ENCODE measurements around the gene TMEM100. TPM values are rescaled to one million over a fixed set of nuclear protein-coding genes. Genes with fewer than 3 reads are reported as not detected.

TMEM100 gene, protein sequence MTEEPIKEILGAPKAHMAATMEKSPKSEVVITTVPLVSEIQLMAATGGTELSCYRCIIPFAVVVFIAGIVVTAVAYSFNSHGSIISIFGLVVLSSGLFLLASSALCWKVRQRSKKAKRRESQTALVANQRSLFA
- total RNA-seq (2014; rRNA removed; shearing (Covaris generic)) = 0.31 and 1.3 TPM in 2 replicates

DNA sequence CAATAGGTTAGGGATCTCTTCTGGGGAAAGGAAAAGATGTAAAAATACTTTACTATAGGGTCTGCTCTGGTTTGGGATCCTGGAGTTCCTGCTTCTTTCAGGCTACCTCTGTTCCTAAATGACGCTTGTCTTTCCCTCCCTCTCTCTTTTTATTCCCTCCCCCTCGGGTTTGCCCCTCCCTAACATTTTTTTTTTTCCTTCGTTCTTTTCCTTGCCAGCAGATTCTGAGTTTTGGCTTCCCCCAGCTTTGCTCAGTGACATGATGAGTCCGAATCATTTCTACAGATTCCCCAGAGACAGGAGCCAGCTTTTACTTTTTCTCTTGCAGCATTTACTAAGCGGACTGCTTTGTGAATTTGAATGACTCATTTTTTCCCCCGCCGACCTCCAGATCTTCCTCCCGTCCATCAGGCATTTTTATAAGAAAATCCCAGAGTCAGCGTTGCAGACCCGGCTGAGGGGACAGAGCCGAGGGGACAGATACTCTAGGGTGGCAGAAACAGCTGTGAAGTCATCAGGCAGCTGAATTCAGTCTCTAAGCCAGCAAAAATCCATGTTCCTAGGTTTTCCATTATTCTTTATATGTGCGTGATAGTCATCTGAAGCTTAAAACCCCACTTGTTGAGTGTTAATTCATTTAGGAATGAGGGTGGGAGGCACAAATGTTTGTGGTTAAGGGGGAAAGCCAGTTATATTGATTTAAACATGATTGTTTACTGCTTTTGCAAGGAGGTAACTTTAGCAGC, at the start of gene TMEM100:
Gene TMEM100, minus strand, starts transcription at position 123 of the 746 bp plus-strand sequence. CDS start 1,794 bp downstream, outside the sequence.
- Histone ChIP-seq H3K36me3 (replicated peaks; ENCODE audit: control insufficient read depth, insufficient read depth, low read length) (no peaks in the 10 kb centered on the region), H3K4me3 (ENCODE audit: insufficient read depth, low read depth, low read length) (peak within 1 kb of the TSS; percentile 16), H3K27me3 (ENCODE audit: control insufficient read depth, insufficient read depth, low read length) (no peaks in the 10 kb centered on the region)
- DNase-seq = no peak

DNA sequence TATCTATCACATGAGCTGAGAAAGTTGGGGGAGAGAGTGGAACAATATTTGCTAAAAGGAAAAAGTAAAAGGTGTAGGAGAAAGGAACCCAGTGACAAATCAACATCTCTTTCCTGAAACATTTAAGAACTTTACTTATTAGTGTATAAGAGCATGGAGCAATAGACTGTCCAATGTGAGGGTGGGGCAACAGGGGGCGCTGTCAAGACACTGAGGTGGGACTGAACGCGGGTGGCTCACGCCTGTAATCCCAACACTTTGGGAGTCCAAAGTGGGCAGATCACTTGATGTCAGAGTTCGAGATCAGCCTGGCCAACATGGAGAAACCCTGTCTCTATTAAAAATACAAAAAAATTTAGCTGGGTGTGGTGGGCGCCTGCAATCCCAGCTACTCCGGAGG, 49.4 kb upstream of the TMEM100 start:
- Histone ChIP-seq H3K36me3 (replicated peaks; ENCODE audit: control insufficient read depth, insufficient read depth, low read length) (no peaks in the 10 kb centered on the region; the same call in 1 of the 2 replicates), H3K27me3 (ENCODE audit: control insufficient read depth, insufficient read depth, low read length) (no peaks in the 10 kb centered on the region), H3K4me3 (ENCODE audit: insufficient read depth, low read depth, low read length) (no peak overlapping the region)
- DNase-seq = no peak

DNA sequence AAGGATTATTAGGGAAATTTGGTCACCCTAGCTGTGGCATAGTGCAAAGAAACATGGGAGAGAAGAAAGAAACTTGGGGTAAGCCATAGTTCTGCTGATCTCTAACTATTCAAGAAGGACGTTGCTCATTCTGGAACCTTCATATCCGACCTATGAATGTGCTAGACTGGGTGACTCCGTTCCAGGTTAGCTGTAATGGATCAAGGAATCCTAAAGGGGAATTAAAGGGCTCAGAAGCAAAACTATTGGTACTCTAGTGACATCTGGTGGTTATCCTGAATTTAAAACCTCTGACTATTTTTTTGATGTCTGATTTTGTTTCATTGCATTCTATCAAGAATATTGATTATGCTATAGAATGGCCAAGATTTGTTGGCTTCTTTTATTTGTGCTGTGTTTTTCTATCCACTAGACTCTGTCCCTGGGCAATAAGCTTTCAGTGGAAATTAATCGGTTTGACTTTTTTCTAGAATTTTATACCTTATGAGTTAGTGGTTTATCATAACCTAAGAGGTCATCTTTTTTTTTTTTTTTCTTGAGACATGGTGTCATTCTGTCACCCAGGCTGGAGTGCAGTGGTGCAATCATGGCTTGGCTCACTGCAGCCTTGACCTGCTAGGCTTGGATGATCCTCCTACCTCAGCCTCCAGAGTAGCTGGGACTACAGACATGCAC, 47.7 kb upstream of the TMEM100 start:
- DNase-seq = peak; percentile 51
- Histone ChIP-seq H3K36me3 (replicated peaks; ENCODE audit: control insufficient read depth, insufficient read depth, low read length) (no peaks in the 10 kb centered on the region), H3K4me3 (ENCODE audit: insufficient read depth, low read depth, low read length) (no peak overlapping the region)

DNA sequence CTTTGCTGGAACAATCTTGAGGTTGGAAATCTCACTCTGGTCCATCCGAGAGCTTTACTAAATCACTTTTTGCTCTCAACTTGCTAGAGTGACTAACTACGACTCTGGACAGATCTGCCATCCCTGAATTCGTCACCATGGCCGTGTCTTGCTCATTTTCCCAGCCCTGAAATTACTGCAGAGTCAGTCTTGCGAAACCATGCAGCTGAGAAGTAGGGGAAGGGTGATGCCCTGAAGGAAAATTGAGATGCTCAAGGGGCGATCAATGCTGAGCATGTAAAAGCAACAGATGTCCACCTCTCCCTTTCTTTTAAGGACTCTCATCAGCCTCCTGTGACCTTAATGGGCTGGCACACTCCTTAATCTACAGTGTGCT, 46.9 kb upstream of the TMEM100 start:
- Histone ChIP-seq H3K4me3 (ENCODE audit: insufficient read depth, low read depth, low read length) (no peak overlapping the region), H3K36me3 (replicated peaks; ENCODE audit: control insufficient read depth, insufficient read depth, low read length) (no peaks in the 10 kb centered on the region), H3K27me3 (ENCODE audit: control insufficient read depth, insufficient read depth, low read length) (no peaks in the 10 kb centered on the region)
- no peak for DNase-seq

More for the DNA sequence above, 47.7 kb upstream of the TMEM100 start:
- H3K27me3 ChIP-seq (ENCODE audit: control insufficient read depth, insufficient read depth, low read length) = no peaks in the 10 kb centered on the region

DNA sequence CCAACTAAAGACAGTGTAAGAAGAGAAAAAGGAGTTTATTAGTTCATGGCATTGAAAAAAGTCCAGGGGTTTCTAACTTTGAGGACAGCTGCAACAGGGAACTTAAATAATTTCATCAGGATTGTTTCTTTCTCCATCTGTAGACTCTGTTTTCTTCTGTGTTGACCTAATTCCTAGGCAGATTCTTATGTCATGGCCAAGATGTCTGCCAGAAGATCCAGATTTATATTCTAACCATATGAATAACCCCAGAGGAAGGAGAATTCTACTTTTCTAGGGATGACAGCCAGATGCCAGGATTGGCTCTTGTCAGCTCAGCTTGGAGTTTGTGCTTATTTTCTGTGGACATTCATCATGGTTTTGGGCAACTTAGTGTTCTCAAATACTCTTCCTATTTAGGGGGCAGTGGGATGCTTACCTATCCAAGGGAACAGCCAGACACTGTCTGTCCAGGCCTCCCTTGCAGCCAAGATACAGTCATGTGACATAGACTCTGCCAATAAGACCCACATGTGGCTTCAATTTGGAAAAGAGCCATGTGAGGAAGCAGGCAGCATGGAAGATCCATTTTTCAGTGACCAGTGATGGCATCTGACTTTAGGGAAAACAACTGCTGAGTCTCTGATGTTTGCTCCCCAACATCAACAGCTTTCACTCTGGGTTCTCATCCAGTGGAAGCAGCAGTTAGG, 46.4 kb upstream of the TMEM100 start:
- Histone ChIP-seq H3K27me3 (ENCODE audit: control insufficient read depth, insufficient read depth, low read length) (no peaks in the 10 kb centered on the region), H3K4me3 (ENCODE audit: insufficient read depth, low read depth, low read length) (no peak overlapping the region), H3K36me3 (replicated peaks; ENCODE audit: control insufficient read depth, insufficient read depth, low read length) (no peaks in the 10 kb centered on the region)
- DNase-seq = no peak

DNA sequence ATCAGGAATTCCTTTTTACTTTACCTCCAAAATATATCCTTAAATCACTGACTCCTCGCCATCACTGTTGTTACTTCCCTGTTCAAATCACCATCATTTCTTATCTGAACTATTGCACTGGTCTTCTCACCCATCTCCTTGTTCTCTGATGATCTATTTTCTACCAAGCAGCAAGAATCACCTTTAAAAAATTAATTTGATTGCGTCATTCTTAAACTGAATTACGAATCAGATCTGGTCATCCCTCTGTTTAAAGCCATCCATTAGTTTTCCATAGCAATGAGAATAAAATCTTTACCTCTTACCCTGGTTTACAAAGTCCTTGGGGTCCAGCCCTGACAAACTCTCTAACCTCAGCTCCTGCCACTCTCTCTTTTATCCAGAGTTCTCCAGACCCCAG, 42.8 kb upstream of the TMEM100 start:
- no peak overlapping the region for H3K4me3 ChIP-seq (ENCODE audit: insufficient read depth, low read depth, low read length)
- H3K36me3 ChIP-seq (replicated peaks; ENCODE audit: control insufficient read depth, insufficient read depth, low read length) = no peaks in the 10 kb centered on the region
- DNase-seq = no peak
- no peaks in the 10 kb centered on the region for H3K27me3 ChIP-seq (ENCODE audit: control insufficient read depth, insufficient read depth, low read length)

DNA sequence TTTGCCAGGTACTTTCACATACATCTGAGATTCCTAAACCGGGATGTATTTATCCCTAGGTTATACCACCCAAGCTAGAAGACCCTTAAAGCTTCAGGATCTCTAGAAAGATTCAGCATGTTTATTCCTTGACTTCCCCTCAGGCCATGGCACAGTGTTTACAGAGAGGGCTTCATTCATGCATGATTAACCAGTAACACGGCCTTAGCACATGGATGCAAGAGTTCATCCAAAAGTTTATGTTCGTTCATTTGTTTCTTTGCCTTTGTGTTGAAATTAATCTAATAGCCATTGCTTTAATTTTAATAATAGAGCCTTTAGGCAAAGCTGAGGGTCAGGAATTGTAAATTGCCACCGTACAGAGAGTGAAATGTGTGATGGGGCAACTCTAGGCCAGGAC, 41.9 kb upstream of the TMEM100 start:
- Histone ChIP-seq H3K27me3 (ENCODE audit: control insufficient read depth, insufficient read depth, low read length) (no peaks in the 10 kb centered on the region), H3K36me3 (replicated peaks; ENCODE audit: control insufficient read depth, insufficient read depth, low read length) (no peaks in the 10 kb centered on the region)
- no peak for DNase-seq

DNA sequence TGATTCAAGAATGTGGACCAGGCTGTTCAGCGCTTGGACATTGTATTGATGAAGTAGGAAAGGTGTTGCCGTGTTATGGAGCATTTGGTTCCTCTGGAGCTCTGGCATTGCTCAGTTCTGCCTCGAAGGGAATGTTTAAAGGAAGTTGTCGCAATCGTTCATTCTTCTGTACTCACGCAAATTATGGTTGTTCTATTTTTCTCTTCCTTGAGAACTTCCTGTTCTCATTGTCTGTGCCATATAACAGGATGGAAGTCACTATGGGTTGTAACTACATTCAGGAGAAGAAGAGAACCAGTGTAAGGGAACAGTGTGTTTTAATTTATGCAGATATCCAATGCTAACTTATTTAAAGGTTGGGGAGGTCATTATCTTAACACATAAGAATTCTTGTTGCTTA, 41.2 kb upstream of the TMEM100 start:
- Histone ChIP-seq H3K36me3 (replicated peaks; ENCODE audit: control insufficient read depth, insufficient read depth, low read length) (no peaks in the 10 kb centered on the region), H3K27me3 (ENCODE audit: control insufficient read depth, insufficient read depth, low read length) (no peaks in the 10 kb centered on the region)
- no peak for DNase-seq

More for the DNA sequence above, 41.9 kb upstream of the TMEM100 start:
- H3K4me3 ChIP-seq (ENCODE audit: insufficient read depth, low read depth, low read length) = no peak overlapping the region

DNA sequence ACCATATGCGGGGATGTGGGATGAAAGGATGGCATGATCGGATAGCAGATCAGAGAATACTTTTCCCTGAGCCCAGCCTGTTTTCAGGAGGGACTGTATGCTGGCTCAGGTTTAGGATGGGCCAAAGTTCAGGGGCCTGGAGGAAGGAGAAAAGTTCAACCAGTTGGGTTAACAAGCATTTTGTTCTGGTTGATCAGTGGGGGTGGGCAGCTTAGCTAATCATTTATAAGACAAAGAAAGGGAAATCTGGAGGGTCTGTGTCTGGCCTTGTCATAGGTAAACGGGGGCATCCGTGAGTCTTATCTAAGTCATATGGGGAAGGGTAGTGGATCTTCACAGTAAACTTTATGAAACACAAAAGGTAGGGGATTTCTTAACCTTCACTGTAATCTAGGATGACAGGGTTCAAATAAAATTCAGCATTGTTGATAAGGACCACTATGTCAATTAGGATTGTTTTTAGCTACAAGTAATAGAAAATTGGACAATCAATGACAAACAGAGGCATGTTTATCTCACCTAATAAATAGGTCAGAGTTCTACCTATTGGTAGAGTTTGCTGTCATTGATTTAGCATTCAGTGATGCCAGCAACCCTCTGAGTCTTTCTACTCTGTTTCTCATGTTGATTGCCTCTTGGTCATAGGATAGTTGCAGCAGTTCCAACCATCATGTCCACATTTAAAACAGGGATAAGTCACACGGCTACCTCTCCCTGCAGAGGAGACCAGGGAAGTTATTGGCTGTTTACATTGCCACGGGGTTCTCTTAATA, 39.6 kb upstream of the TMEM100 start:
- H3K4me3 ChIP-seq (ENCODE audit: insufficient read depth, low read depth, low read length) = no peak overlapping the region
- no peaks in the 10 kb centered on the region for H3K27me3 ChIP-seq (ENCODE audit: control insufficient read depth, insufficient read depth, low read length)
- no peak for DNase-seq
- no peaks in the 10 kb centered on the region for H3K36me3 ChIP-seq (replicated peaks; ENCODE audit: control insufficient read depth, insufficient read depth, low read length)

More for the DNA sequence above, 41.2 kb upstream of the TMEM100 start:
- no peak overlapping the region for H3K4me3 ChIP-seq (ENCODE audit: insufficient read depth, low read depth, low read length)

DNA sequence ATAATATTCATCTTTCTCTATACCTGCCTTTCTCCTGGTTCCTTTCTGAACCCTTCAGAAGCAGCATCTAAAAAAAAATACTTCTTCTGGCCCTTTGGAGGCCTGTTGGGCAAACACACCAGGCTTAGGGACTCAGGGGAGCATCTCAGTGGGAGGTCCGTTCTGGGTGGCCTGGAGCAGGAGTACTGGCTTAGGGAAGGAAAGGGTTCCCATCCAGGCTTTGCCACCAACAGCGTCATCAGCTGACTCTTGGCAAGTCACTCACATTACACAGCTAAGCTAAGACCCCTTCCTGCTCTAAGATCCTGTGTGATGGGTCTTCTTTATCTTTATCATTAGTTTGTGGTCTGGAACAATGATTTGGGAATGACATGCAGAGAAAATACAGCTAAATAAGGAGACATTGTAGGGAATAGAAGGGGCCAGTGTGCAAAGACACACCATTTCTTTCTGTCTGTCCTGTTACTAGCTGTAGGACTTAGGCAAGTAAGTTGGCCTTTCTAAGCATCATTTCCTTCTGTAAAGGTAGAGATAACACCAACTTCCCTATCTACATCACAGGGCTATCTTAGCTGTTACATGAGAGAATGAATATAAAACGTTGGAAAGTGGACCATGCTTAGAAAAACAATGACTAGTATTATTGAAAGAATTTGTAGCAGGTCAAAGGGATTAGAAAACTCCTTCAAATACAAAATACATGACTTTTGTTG, 38.1 kb upstream of the TMEM100 start:
- no peaks in the 10 kb centered on the region for H3K36me3 ChIP-seq (replicated peaks; ENCODE audit: control insufficient read depth, insufficient read depth, low read length)
- H3K27me3 ChIP-seq (ENCODE audit: control insufficient read depth, insufficient read depth, low read length) = no peaks in the 10 kb centered on the region
- no peak overlapping the region for H3K4me3 ChIP-seq (ENCODE audit: insufficient read depth, low read depth, low read length)
- no peak for DNase-seq

DNA sequence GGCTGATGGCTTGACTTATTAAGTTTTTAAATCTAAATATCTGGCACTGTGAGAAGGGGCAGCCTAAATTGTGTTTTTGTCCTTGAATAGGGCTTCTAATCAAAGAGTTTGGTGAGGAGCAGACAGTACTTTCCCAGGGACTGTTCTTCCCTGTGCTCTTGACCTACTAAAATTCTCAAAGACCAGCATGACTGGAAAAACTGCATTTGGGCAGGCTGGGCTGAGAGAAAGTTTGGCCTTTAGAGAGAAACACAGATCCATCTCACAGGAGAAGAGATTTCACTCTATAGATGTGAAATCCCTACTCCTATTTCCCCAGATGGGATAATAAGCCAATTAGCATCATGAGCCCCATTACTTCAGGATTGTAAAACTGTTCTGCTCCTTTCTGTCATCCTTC, 35.5 kb upstream of the TMEM100 start:
- H3K4me3 ChIP-seq (ENCODE audit: insufficient read depth, low read depth, low read length) = no peak overlapping the region
- DNase-seq = no peak
- no peaks in the 10 kb centered on the region for H3K27me3 ChIP-seq (ENCODE audit: control insufficient read depth, insufficient read depth, low read length)
- no peaks in the 10 kb centered on the region for H3K36me3 ChIP-seq (replicated peaks; ENCODE audit: control insufficient read depth, insufficient read depth, low read length)

DNA sequence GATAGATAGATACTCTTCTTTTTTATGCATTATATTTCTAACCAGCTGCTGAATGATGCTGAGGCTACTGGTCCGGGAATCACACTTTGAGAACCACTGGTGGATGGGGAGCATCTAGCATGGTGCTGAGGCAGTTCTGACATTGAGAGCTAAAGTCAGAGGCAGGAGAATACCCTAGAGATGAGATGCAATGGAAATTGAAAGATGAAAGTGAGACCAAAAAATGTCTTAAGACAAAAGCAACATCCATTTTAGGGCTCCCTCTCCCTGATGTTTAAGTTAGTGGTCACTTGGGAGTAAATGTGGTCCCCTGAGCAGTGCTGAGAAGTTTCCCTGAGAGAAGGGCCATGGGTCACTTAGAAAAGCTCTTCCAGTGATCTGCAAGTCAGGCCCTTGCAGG, 35.0 kb upstream of the TMEM100 start:
- no peak for DNase-seq
- Histone ChIP-seq H3K4me3 (ENCODE audit: insufficient read depth, low read depth, low read length) (no peak overlapping the region), H3K27me3 (ENCODE audit: control insufficient read depth, insufficient read depth, low read length) (no peaks in the 10 kb centered on the region), H3K36me3 (replicated peaks; ENCODE audit: control insufficient read depth, insufficient read depth, low read length) (no peaks in the 10 kb centered on the region)

DNA sequence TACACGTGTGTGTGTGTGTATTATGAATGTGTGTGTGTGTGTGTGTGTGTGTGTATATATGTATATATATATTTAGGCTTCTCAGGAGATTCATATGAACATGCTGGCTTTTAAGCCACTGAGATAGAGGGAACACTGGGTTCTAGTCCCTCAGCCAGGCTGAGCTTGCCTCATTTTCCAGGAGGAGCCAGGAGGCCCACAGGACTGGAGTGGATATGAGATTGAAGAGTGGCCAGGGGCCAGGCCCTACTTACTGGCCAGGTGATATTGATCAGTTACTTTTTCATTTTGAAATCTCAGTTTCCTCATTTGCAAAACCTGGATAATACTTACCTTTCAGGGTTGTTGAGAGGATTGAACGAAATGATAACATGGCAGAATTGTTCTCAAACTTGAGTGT, 34.0 kb upstream of the TMEM100 start:
- H3K27me3 ChIP-seq (ENCODE audit: control insufficient read depth, insufficient read depth, low read length) = no peaks in the 10 kb centered on the region
- H3K36me3 ChIP-seq (replicated peaks; ENCODE audit: control insufficient read depth, insufficient read depth, low read length) = no peaks in the 10 kb centered on the region
- no peak for DNase-seq
- H3K4me3 ChIP-seq (ENCODE audit: insufficient read depth, low read depth, low read length) = no peak overlapping the region
